GM06990 (cell line): Measurements from ENCODE around the gene AMT.
"Not testable (repeated sequence)": the region's sequence is repeated elsewhere in the genome, so short reads cannot be mapped to it uniquely, and the experiment has no call there.

ENCODE experiments used
- DNase-seq: peaks from one replicate; pipeline ENCODE4 v3.0.0-alpha.2; 2011; ENCODE audit not compliant: insufficient read length; ENCODE audit errors: extremely low read depth
- H3K27me3 ChIP-seq: replicated peaks from 2 replicates; pipeline ENCODE4 v1.6.0; 2011; ENCODE audit warnings: low read length; ENCODE audit not compliant: control insufficient read depth, insufficient read depth
- H3K36me3 ChIP-seq: 2 replicates; pipeline ENCODE4 v1.5.1; 2011; ENCODE audit warnings: low read length; ENCODE audit not compliant: control insufficient read depth, insufficient read depth
- H3K4me3 ChIP-seq: replicated peaks from 2 replicates; pipeline ENCODE4 v1.5.1; 2011; ENCODE audit warnings: low read depth, mild to moderate bottlenecking, control low read depth, low read length
- TF ChIP-seq, protein P1 (sequence below): IDR thresholded peaks from 2 replicates; pipeline ENCODE4 v1.5.1; 2011; ENCODE audit warnings: low read length, control low read depth, mild to moderate bottlenecking, inconsistent platforms; ENCODE audit not compliant: insufficient read depth, poor library complexity, severe bottlenecking

AMT gene

DNA sequence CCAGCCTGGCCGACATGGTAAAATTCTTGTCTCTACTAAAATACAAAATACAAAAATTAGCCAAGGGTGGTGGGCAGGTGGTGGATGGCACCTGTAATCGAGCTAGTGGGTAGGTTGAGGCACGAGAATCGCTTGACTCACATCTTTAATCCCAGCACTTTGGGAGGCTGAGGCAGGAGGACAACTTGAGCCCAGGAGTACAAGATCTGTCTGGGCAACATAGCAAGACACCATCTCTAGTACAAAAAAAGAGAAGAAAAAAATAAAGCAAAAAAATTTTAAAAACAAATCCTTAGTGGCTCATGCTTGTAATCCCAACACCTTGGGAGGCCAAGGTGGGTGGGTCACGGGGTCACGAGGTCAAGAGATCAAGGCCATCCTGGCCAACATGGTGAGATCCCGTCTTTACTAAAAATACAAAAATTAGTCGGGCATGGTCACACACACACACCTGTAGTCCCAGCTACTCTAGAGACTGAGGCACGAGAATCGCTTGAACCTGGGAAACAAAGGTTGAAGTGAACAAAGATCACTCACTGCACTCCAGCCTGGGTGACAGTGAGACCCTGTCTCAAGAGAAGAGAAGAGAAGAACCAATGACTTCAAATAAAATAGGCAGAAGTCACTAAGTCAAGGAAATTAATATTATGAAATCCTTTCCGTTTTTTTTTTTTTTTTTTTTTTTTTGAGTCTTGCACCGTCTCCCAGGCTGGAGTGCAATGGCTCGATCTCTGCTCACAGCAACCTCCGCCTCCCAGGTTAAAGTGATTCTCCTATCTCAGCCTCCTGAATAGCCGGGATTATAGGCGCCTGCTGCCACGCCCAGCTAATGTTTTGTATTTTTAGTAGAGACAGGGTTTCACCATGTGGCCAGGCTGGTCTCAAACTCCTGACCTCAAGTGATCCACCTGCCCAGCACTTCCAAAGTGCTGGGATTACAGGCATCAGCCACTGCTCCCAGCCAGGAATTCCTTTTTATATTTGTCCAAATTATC, 15.4 kb downstream of the AMT start:
- Histone ChIP-seq H3K27me3 (no peaks in the 10 kb centered on the region), H3K4me3 (no peak overlapping the region), H3K36me3 (peaks cover 1% of the 10 kb centered on the region)
- TF ChIP-seq, protein P1, sequence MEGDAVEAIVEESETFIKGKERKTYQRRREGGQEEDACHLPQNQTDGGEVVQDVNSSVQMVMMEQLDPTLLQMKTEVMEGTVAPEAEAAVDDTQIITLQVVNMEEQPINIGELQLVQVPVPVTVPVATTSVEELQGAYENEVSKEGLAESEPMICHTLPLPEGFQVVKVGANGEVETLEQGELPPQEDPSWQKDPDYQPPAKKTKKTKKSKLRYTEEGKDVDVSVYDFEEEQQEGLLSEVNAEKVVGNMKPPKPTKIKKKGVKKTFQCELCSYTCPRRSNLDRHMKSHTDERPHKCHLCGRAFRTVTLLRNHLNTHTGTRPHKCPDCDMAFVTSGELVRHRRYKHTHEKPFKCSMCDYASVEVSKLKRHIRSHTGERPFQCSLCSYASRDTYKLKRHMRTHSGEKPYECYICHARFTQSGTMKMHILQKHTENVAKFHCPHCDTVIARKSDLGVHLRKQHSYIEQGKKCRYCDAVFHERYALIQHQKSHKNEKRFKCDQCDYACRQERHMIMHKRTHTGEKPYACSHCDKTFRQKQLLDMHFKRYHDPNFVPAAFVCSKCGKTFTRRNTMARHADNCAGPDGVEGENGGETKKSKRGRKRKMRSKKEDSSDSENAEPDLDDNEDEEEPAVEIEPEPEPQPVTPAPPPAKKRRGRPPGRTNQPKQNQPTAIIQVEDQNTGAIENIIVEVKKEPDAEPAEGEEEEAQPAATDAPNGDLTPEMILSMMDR = no peak
- DNase-seq = no peak

DNA sequence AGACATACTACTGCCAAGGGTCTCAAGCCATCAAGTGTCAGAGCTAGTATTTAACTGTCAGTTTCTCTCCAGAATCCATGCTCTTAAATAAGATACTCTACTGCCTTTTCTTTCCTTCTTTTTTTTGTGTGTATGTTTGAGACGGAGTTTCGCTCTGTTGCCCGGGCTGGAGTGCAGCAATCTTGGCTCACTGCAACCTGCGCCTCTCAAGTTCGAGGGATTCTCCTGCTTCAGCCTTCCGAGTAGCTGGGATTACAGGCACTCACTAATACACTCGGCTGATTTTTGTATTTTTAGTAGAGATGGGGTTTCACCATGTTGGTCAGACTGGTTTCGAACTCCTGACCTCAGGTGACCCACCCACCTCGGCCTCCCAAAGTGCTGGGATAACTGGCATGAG, 16.7 kb downstream of the AMT start:
- H3K36me3 ChIP-seq, DNase-seq, H3K4me3 ChIP-seq, H3K27me3 ChIP-seq: not testable (repeated sequence)

DNA sequence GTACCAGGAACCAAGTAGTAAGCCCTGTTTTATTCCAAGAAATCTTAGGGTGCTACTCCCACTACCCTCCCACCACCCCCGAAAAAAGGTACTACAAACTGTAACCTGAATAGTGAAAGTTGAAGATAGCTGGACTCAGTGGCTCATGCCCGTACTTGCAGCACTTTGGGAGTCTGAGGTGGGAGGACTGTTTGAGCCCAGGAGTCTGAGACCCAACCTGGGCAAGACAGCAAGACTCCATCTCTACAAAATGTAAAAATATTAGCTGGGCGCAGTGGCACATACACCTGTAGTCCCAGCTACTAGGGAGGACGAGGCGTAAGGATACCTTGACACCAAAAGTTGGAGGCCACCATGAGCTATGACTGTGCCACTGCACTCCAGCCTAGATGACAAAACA, 18.4 kb downstream of the AMT start:
- Histone ChIP-seq H3K27me3 (no peaks in the 10 kb centered on the region), H3K36me3 (peaks cover 1% of the 10 kb centered on the region), H3K4me3 (no peak overlapping the region)
- TF ChIP-seq, protein P1 = no peak
- no peak for DNase-seq

DNA sequence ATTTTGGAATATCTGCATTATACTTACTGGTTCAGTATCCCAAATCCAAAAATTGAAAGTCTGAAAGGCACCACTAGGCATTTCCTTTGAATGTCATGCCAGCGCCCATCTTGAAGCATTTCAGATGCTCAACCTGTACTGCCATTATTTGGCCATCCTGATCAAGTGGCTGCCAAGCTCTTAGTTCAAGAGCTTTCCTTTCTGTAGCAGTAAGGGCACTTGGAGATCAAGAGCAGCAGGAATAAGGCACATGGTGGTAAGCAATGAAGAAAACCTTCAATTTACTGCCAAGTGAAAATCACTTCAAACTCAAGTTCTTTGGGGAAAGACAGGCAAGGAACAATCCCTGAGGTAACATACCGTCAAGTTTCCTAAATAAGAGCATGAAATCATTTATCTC, 20.5 kb downstream of the AMT start:
- TF ChIP-seq, protein P1 = no peak
- Histone ChIP-seq H3K27me3 (no peaks in the 10 kb centered on the region), H3K36me3 (peaks cover 1% of the 10 kb centered on the region), H3K4me3 (no peak overlapping the region)
- no peak for DNase-seq

DNA sequence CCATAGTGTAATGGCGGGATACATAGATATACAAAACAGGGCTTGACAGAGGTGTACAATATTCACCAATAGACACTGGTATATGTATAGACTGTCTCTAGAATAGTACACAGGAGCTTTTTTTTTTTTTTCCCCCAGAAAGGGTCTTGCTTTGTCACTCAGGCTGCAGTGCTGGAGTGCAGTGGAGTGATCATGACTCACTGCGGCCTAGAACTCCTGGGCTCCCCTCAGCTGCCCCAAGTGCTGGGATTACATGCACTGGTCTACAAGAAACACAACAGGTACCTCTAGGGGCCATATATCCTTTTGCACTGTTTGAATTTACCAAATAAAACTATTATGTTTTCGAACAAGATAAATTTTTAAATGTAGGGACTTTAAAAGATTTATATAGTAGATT, 22.8 kb downstream of the AMT start:
- TF ChIP-seq, protein P1 = no peak
- peaks cover 1% of the 10 kb centered on the region for H3K36me3 ChIP-seq
- H3K27me3 ChIP-seq = no peaks in the 10 kb centered on the region
- no peak overlapping the region for H3K4me3 ChIP-seq
- no peak for DNase-seq

DNA sequence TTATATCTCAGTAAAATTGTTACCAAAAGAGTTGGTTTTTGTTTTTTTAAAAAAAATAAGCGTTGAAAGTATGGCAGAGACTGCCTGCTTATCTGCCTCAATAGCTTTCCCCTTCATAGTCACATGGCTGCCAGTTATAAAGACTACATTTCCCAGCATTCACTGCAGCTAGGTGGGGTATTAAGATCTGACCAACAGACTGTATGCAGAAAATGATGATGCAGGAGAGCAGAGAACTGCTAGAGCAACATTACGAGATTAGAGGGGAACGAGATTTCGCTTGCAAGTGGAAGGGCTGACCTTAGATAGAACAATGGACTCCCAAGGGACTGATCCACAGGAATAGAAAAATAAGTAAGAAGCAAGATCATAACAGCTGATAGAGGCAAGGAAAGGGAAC, 24.8 kb downstream of the AMT start:
- DNase-seq = no peak
- H3K36me3 ChIP-seq = no peaks in the 10 kb centered on the region; the same call in none of the 2 replicates
- TF ChIP-seq, protein P1 = no peak

DNA sequence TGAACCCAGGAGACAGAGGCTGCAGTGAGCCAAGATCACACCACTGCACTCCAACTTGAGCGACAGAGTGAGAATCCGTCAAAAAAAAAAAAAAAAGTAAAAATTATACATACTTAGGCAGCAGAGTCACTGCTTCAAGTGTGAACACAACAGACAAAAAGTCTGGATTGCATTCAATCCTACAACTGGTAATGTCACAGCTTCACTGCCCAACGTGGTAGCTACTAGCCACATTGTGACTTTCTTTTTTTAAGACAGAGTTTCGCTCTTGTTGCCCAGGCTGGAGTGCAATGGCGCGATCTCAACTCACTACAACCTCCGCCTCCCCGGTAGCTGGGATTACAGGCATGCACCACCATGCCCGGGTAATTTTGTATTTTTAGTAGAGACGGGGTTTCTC, 31.0 kb downstream of the AMT start:
- H3K27me3 ChIP-seq, H3K36me3 ChIP-seq, DNase-seq, H3K4me3 ChIP-seq: not testable (repeated sequence)

More for the DNA sequence above, 24.8 kb downstream of the AMT start:
- H3K4me3 ChIP-seq = no peak overlapping the region
- H3K27me3 ChIP-seq = no peaks in the 10 kb centered on the region
